GM12891 (cell line): ENCODE data around the gene DBNDD2.

ENCODE experiments used
- PAX5 ChIP-seq: IDR thresholded peaks from 2 replicates; pipeline ENCODE4 v1.6.1; 2011; ENCODE audit warnings: low read length, moderate library complexity, mild to moderate bottlenecking; ENCODE audit not compliant: insufficient read depth, severe bottlenecking
- POLR2A ChIP-seq: IDR thresholded peaks from 2 replicates; pipeline ENCODE4 v1.6.1; 2011; ENCODE audit warnings: low read depth, low read length, control low read depth
- SPI1 ChIP-seq: IDR thresholded peaks from 2 replicates; pipeline ENCODE4 v1.6.1; 2011; ENCODE audit warnings: low read depth, low read length, control low read depth
- TAF1 ChIP-seq: IDR thresholded peaks from 2 replicates; pipeline ENCODE4 v1.6.1; 2011; ENCODE audit warnings: low read depth, low read length, control low read depth

- no peak for TF ChIP-seq TAF1
- TF ChIP-seq PAX5 = no peak
- no peak for TF ChIP-seq POLR2A
- TF ChIP-seq SPI1 = no peak
These were observed 641 bp downstream of the DBNDD2 start for GRCh38 chr20:45408646-45409213.
